ENCODE measurements around the gene GRXCR1.

GRCh38 chr4:42954963-42955669 lies 62.6 kb downstream of the GRXCR1 start:
- TF ChIP-seq, protein P1, sequence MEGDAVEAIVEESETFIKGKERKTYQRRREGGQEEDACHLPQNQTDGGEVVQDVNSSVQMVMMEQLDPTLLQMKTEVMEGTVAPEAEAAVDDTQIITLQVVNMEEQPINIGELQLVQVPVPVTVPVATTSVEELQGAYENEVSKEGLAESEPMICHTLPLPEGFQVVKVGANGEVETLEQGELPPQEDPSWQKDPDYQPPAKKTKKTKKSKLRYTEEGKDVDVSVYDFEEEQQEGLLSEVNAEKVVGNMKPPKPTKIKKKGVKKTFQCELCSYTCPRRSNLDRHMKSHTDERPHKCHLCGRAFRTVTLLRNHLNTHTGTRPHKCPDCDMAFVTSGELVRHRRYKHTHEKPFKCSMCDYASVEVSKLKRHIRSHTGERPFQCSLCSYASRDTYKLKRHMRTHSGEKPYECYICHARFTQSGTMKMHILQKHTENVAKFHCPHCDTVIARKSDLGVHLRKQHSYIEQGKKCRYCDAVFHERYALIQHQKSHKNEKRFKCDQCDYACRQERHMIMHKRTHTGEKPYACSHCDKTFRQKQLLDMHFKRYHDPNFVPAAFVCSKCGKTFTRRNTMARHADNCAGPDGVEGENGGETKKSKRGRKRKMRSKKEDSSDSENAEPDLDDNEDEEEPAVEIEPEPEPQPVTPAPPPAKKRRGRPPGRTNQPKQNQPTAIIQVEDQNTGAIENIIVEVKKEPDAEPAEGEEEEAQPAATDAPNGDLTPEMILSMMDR (conservative IDR thresholded peaks at IDR 0.05 in 1 of 2, IDR thresholded peaks at IDR 0.05 in 1 of 2; ENCODE audit: extremely low read depth in 1 of 2, insufficient read depth in 1 of 2, low read depth in 1 of 2, low read length in 2 of 2): no peak
- no peak for TF ChIP-seq EZH2 (IDR thresholded peaks at IDR 0.05; ENCODE audit: borderline replicate concordance, low read length)
